Right atrium auricular region (tissue), 2 donors: ENCODE data around the gene SULF2. TPM values are rescaled to one million over a fixed set of nuclear protein-coding genes. Genes with fewer than 3 reads are reported as not detected.

ENCODE experiments used
- DNase-seq: peaks from one replicate; pipeline ENCODE4 v3.0.0-alpha.2; 2019; ENCODE audit warnings: low spot score
- H3K27ac ChIP-seq, 2 donors: fragments of 200-600 bp; sonication (generic); 1 replicate in 1 of 2; 2 replicates in 1 of 2; pipeline ENCODE4 v1.5.1; 2016 to 2019
- H3K27me3 ChIP-seq, 2 donors: fragments of 200-600 bp; sonication (generic); one replicate each; pipeline versions ENCODE4 v1.5.1 to v1.6.0; 2017 to 2019
- H3K36me3 ChIP-seq: fragments of 200-600 bp; sonication (generic); one replicate; pipeline ENCODE4 v1.5.1; 2016
- H3K4me1 ChIP-seq, 2 donors: fragments of 200-600 bp; sonication (generic); one replicate each; pipeline versions ENCODE4 v1.5.1 to v1.6.0; 2017 to 2019
- H3K4me3 ChIP-seq, 2 donors: fragments of 200-600 bp; sonication (generic); 1 replicate in 1 of 2; 2 replicates in 1 of 2; pipeline ENCODE4 v1.5.1; 2017 to 2019; ENCODE audit warnings: mild to moderate bottlenecking in 1 of 2, moderate library complexity in 1 of 2
- H3K9me3 ChIP-seq, 2 donors: fragments of 200-600 bp; sonication (generic); one replicate each; pipeline ENCODE4 v1.5.1; 2019
- CTCF ChIP-seq, 2 donors: fragments of 200-600 bp; sonication (generic); IDR thresholded peaks; one replicate each; pipeline ENCODE4 v1.5.1; 2019; ENCODE audit warnings: antibody characterized with exemption in 2 of 2
- total RNA-seq, 2 donors: library from RNA; depleted of rRNA; stranded (reverse); fragments of >200 nt; gene quantifications; one replicate each; pipeline ENCODE4 v1.1.0, GENCODE V29; 2016

SULF2 gene
- total RNA-seq, 2 donors from 2014 or later = 33.7 to 57.8 TPM

- TF ChIP-seq CTCF (IDR thresholded peaks at IDR 0.05) = no peak
- no peaks in the 10 kb centered on the region for H3K27me3 ChIP-seq
- no peaks in the 10 kb centered on the region for H3K9me3 ChIP-seq
- DNase-seq = peak; percentile 47
- no peak overlapping the region for H3K27ac ChIP-seq
- H3K4me1 ChIP-seq = peaks cover 0 to 11% of the 10 kb centered on the region in 2 donors
- H3K4me3 ChIP-seq = no peak overlapping the region
- H3K36me3 ChIP-seq = no peaks in the 10 kb centered on the region
Measured at GRCh38 chr20:47661714-47662113, 123.6 kb downstream of the SULF2 start.

GRCh38 chr20:47660983-47661700 lies 124.1 kb downstream of the SULF2 start:
- Histone ChIP-seq H3K4me1 (peaks cover 0 to 11% of the 10 kb centered on the region in 2 donors), H3K36me3 (no peaks in the 10 kb centered on the region), H3K27ac (no peak overlapping the region), H3K27me3 (no peaks in the 10 kb centered on the region), H3K9me3 (no peaks in the 10 kb centered on the region), H3K4me3 (no peak overlapping the region)
- TF ChIP-seq CTCF (IDR thresholded peaks at IDR 0.05) = no peak
- DNase-seq = peak; percentile 55

- Histone ChIP-seq H3K4me3 (no peak overlapping the region), H3K27me3 (no peaks in the 10 kb centered on the region), H3K4me1 (peaks cover 0 to 11% of the 10 kb centered on the region in 2 donors), H3K36me3 (no peaks in the 10 kb centered on the region), H3K27ac (no peak overlapping the region), H3K9me3 (no peaks in the 10 kb centered on the region)
- no peak for TF ChIP-seq CTCF (IDR thresholded peaks at IDR 0.05)
- DNase-seq = peak; percentile 18
Measured at GRCh38 chr20:47660602-47660905, 124.7 kb downstream of the SULF2 start.

GRCh38 chr20:47659904-47660601 lies 125.2 kb downstream of the SULF2 start:
- Histone ChIP-seq H3K4me1 (peaks cover 0 to 11% of the 10 kb centered on the region in 2 donors), H3K36me3 (peaks cover 4% of the 10 kb centered on the region), H3K4me3 (no peak overlapping the region), H3K27ac (no peak overlapping the region), H3K9me3 (no peaks in the 10 kb centered on the region), H3K27me3 (no peaks in the 10 kb centered on the region)
- DNase-seq = peak; percentile 42
- TF ChIP-seq CTCF (IDR thresholded peaks at IDR 0.05) = no peak

- Histone ChIP-seq H3K9me3 (no peaks in the 10 kb centered on the region), H3K4me3 (no peak overlapping the region), H3K27me3 (no peaks in the 10 kb centered on the region), H3K27ac (no peak overlapping the region), H3K36me3 (peaks cover 38% of the 10 kb centered on the region), H3K4me1 (peaks cover 0 to 7% of the 10 kb centered on the region in 2 donors)
- no peak for DNase-seq
- TF ChIP-seq CTCF (IDR thresholded peaks at IDR 0.05) = no peak
Measured at GRCh38 chr20:47656318-47656717, 129.0 kb downstream of the SULF2 start.
